Heart left ventricle (tissue), 16 donors: ENCODE measurements around the gene RDH8. TPM values are rescaled to one million over a fixed set of nuclear protein-coding genes. Genes with fewer than 3 reads are reported as not detected.
"Not testable (repeated sequence)": the region's sequence is repeated elsewhere in the genome, so short reads cannot be mapped to it uniquely, and the experiment has no call there.

Source experiments
- ATAC-seq, 4 donors: fragments of 200-7000 bp; cut with Tn5 transposase; one replicate each; pipeline ENCODE4 v1.9.1; 2020 to 2022; ENCODE audit warnings: moderate library complexity in 4 of 4, mild to moderate bottlenecking in 3 of 4, moderate number of reproducible peaks in 1 of 4
- DNase-seq, 5 donors: peaks; one replicate each; pipeline ENCODE4 v3.0.0-alpha.2; 2020
- H3K27ac ChIP-seq, 12 donors: fragments of 200-600 bp; sonication (generic) in 4 of 12; one replicate each; pipeline versions ENCODE4 v1.5.0 to v1.8.0; 2016 to 2022; ENCODE audit warnings: mild to moderate bottlenecking in 2 of 12
- H3K27me3 ChIP-seq, 9 donors: fragments of 200-600 bp; sonication (generic) in 2 of 9; one replicate each; pipeline versions ENCODE4 v1.5.1 to v1.8.0; 2016 to 2022; ENCODE audit warnings: mild to moderate bottlenecking in 3 of 9
- H3K36me3 ChIP-seq, 9 donors: fragments of 200-600 bp; sonication (generic) in 2 of 9; one replicate each; pipeline versions ENCODE4 v1.5.0 to v1.8.0; 2018 to 2022; ENCODE audit warnings: mild to moderate bottlenecking in 2 of 9
- H3K4me1 ChIP-seq, 12 donors: fragments of 200-600 bp; sonication (generic) in 4 of 12; one replicate each; pipeline versions ENCODE4 v1.5.0 to v1.8.0; 2016 to 2022; ENCODE audit warnings: mild to moderate bottlenecking in 3 of 12
- H3K4me3 ChIP-seq, 12 donors: fragments of 200-600 bp; sonication (generic) in 4 of 12; one replicate each; pipeline versions ENCODE4 v1.5.0 to v1.8.0; 2017 to 2022; ENCODE audit warnings: mild to moderate bottlenecking in 9 of 12, moderate library complexity in 4 of 12
- H3K9me3 ChIP-seq, 12 donors: fragments of 200-600 bp; sonication (generic) in 4 of 12; one replicate each; pipeline versions ENCODE4 v1.5.0 to v1.8.0; 2016 to 2022; ENCODE audit warnings: mild to moderate bottlenecking in 1 of 12
- POLR2A ChIP-seq, 2 donors: fragments of 450-650 bp; IDR thresholded peaks; one replicate each; pipeline ENCODE4 v1.6.1; 2017; ENCODE audit warnings: antibody characterized with exemption in 2 of 2, mild to moderate bottlenecking in 2 of 2, moderate library complexity in 2 of 2
- WGBS, 4 donors: extraction: QIAGEN DNeasy Blood & Tissue Kit in 2 of 4; methylation state at CpG; one replicate each; pipeline versions ENCODE4 v1.1.5 to v1.1.7; 2013 to 2018; 5-methylcytosine and 5-hydroxymethylcytosine counted together
- intact Hi-C, 10 donors: fragments of 100-400 bp; cut with DNase I; formaldehyde crosslinking; loops; one replicate each; pipeline versions ENCODE4 v1.11.1 to v1.14.2; 2022
- polyA plus RNA-seq, 2 donors: library from polyadenylated mRNA; stranded (reverse); fragments of 200-250 nt; gene quantifications; one replicate each; pipeline ENCODE4 v1.2.3, GENCODE V29; 2013
- total RNA-seq, 9 donors: library from RNA; depleted of rRNA in 2 of 9; stranded (reverse); fragments of >200 nt in 2 of 9; fragmentation: NEBNext Ultra II Directional in 3 of 9; extraction: Animal tissue kit (Norgen Biotek cat#: 25700) in 3 of 9; gene quantifications; one replicate each; pipeline versions ENCODE4 v1.1.0 to v1.2.4, GENCODE V29; 2016 to 2023
- TF ChIP-seq, protein P1 (sequence below), 12 donors: fragments of 200-600 bp; sonication (generic) in 4 of 12; IDR thresholded peaks; one replicate each; pipeline versions ENCODE4 v1.5.0 to v1.8.0; 2018 to 2022; ENCODE audit warnings: antibody characterized with exemption in 12 of 12, mild to moderate bottlenecking in 5 of 12
- donor health status: ischemic (EF 13 %, LVEDD 7.1; RV severe dilation, severe dysfunction).
- donor health status: healthy with polysubstance abuse.
- donor health status: DM: no; HTN: yes; CAD: no.
- donor health status: DM: no; HTN: no; CAD: no.
- donor health status: ischemic (EF 25% LVEDD 6.9; RV normal size, moderate dysfunction).
- donor health status: ischemic (EF 25% LVEDD 5.7; RV mildly dilated, moderate dysfunction).
- donor health status: healthy.
- donor health status: DM: yes; HTN: yes; CAD: no.
- donor health status: ischemic (EF 35%, LVEDD 5.7; RV mildly dilated, moderate dysfunction).
- donor health status: nonischemic (EF 11% LVEDD 7.7; RV severe dilation, severe dysfunction).
- donor health status: DM: yes; HTN: yes; CAD: no.
- donor health status: PGD.
- donor health status: ischemic (EF 29% LVEDD 5.4; RV normal size, mild dysfunction).
- donor health status: nonischemic (EF 23%, LVEDD 6.1; RV moderate dilation, normal function).

RDH8 gene
- total and polyA plus RNA-seq, 11 donors: not detected

DNA sequence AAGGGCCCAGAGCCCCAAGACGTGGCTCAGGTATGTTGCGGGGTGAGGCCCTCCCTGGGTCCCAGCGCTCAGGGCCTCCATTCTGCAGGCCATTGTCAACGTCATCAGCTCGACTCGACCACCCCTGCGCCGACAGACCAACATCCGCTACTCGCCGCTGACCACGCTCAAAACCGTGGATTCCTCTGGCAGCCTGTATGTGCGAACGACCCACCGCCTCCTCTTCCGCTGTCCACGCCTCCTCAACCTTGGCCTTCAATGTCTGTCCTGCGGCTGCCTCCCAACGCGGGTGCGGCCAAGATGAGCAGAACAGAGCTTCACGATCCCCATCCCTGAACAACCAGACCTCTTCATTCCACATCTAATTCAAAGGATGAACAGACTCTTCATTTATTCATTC, 8.2 kb downstream of the RDH8 start:
- no peak overlapping the region for H3K27ac ChIP-seq
- H3K27me3 ChIP-seq: peaks cover 0 to 9% (median 0%) of the 10 kb centered on the region in 9 donors
- ATAC-seq: no peak
- H3K9me3 ChIP-seq: no peaks in the 10 kb centered on the region
- 86 to 91% (median 87%) methylated on average over 23 of the region's 23 CpGs for WGBS, 4 donors
- TF ChIP-seq, protein P1, sequence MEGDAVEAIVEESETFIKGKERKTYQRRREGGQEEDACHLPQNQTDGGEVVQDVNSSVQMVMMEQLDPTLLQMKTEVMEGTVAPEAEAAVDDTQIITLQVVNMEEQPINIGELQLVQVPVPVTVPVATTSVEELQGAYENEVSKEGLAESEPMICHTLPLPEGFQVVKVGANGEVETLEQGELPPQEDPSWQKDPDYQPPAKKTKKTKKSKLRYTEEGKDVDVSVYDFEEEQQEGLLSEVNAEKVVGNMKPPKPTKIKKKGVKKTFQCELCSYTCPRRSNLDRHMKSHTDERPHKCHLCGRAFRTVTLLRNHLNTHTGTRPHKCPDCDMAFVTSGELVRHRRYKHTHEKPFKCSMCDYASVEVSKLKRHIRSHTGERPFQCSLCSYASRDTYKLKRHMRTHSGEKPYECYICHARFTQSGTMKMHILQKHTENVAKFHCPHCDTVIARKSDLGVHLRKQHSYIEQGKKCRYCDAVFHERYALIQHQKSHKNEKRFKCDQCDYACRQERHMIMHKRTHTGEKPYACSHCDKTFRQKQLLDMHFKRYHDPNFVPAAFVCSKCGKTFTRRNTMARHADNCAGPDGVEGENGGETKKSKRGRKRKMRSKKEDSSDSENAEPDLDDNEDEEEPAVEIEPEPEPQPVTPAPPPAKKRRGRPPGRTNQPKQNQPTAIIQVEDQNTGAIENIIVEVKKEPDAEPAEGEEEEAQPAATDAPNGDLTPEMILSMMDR (IDR thresholded peaks at IDR 0.05): no peak
- no peak for TF ChIP-seq POLR2A (IDR thresholded peaks at IDR 0.05)
- H3K36me3 ChIP-seq: no peaks in the 10 kb centered on the region
- no peaks in the 10 kb centered on the region for H3K4me1 ChIP-seq
- intact Hi-C loops: no loop called here
- no peak for DNase-seq
- H3K4me3 ChIP-seq: no peak overlapping the region

DNA sequence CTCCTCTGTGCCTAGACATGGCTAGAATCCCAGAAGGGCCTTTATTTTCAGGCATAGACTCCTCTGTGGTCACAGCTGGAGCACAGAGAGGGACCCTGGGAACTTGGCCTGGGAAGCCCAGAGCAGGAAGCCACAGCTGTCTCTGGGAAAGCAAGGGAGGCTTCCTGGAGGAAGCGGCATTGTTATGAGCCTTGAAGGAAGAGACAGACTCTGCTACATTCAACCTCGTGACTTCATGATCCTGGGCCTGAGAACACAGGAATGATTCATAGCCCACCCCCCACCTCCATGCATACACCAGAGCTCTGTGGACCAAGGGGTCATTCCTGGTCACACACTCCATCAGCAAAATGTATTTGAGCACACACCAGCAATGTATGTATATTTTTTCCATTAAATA, 8.6 kb downstream of the RDH8 start:
- ATAC-seq: no peak
- intact Hi-C loops: no loop called here
- TF ChIP-seq, protein P1 (IDR thresholded peaks at IDR 0.05): no peak
- TF ChIP-seq POLR2A (IDR thresholded peaks at IDR 0.05): no peak
- Histone ChIP-seq H3K9me3 (no peaks in the 10 kb centered on the region), H3K27ac (no peak overlapping the region), H3K27me3 (peaks cover 0 to 10% (median 0%) of the 10 kb centered on the region in 9 donors), H3K4me1 (peaks cover 0 to 2% (median 0%) of the 10 kb centered on the region in 12 donors), H3K36me3 (no peaks in the 10 kb centered on the region), H3K4me3 (no peak overlapping the region)
- no peak for DNase-seq
- 44 to 82% (median 72%) methylated on average over 1 to 2 of the region's 2 CpGs for WGBS, 4 donors

DNA sequence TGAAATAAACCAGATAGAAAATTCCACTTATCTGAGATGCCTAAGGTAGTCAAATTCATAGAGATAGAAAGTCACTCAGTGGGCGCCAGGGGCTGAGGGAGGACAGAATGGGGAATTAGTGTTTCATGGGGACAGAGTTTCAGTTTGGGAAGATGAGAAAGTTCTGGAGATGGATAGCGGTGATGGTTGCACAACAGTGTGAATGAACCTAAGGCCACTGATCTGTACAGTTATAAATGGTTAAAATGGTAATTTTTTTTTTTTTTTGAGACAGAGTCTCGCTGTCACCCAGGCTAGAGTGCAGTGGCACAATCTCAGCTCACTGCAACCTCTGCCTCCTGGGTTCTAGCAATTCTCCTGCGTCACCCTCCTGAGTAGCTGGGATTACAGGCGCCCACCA, 9.8 kb downstream of the RDH8 start:
- H3K4me3 ChIP-seq, H3K4me1 ChIP-seq, ATAC-seq, intact Hi-C loops, DNase-seq, H3K9me3 ChIP-seq, H3K27ac ChIP-seq, H3K27me3 ChIP-seq, H3K36me3 ChIP-seq: not testable (repeated sequence)
- 79 to 91% (median 88%) methylated on average over 5 of the region's 5 CpGs for whole genome bisulfite sequencing, 4 donors

DNA sequence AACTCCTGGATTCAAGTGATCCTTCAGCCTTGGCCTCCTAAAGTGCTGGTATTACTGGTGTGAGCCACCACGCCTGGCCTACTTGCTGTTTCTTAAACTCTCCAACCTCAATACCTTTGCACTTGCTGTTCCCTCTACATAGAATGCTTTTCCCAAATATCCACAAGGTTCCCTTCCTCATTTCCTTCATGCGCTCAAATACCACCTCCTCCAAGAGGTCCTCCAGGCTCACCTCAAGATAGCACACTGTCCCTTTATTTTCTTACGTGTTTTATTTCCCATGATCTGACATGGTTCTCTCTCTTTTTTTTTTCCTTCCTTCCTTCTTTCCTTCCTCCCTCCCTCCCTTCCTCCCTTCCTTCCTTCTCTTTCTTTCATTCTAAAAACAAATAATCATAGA, 13.5 kb downstream of the RDH8 start:
- peaks cover 0 to 9% (median 6%) of the 10 kb centered on the region in 12 donors for H3K4me1 ChIP-seq
- 82 to 88% (median 86%) methylated on average over 3 of the region's 3 CpGs for WGBS, 4 donors
- no peak for DNase-seq
- TF ChIP-seq POLR2A (IDR thresholded peaks at IDR 0.05): no peak
- TF ChIP-seq, protein P1 (IDR thresholded peaks at IDR 0.05): no peak
- H3K9me3 ChIP-seq: no peaks in the 10 kb centered on the region
- H3K4me3 ChIP-seq: no peak overlapping the region
- intact Hi-C loops: loop anchor here (1.0 to 2.0 kb wide), 4 partner anchors 92 to 96 kb away; no protein-coding TSS in a partner anchor
- ATAC-seq: no peak
- H3K36me3 ChIP-seq: no peaks in the 10 kb centered on the region
- H3K27me3 ChIP-seq: peaks cover 0 to 23% (median 0%) of the 10 kb centered on the region in 9 donors
- no peak overlapping the region for H3K27ac ChIP-seq
